Fibroblast of skin of right quadriceps (primary cell): ENCODE results near the gene CCDC47.
"Not testable (repeated sequence)": the region's sequence is repeated elsewhere in the genome, so short reads cannot be mapped to it uniquely, and the experiment has no call there.

Source experiments
- DNase-seq: peaks from one replicate; pipeline ENCODE4 v3.0.0-alpha.2; 2013

Gene CCDC47

GRCh38 chr17:63780928-63781327 lies 7.5 kb upstream of the CCDC47 start:
- no peak for DNase-seq

DNA sequence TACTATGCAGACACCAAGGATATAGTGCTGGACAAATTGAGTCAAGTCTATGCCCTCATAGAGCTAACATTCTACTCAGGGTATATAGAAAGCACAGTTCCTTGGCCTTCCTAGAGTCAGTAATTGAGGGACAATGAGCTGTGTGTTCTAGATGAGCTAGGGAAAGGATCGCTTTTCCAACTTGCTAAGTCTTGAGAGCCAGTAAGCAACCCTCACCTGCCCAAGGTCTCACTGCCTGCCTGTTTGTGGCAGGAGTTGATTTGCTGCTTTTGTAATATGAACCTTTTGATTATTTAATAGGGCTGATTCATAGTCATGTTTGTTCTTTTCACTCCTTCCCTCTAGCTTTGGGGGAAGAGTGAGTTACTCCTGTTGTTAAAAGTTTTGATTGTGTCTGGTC lies 7.1 kb upstream of the CCDC47 start:
- no peak for DNase-seq

DNA sequence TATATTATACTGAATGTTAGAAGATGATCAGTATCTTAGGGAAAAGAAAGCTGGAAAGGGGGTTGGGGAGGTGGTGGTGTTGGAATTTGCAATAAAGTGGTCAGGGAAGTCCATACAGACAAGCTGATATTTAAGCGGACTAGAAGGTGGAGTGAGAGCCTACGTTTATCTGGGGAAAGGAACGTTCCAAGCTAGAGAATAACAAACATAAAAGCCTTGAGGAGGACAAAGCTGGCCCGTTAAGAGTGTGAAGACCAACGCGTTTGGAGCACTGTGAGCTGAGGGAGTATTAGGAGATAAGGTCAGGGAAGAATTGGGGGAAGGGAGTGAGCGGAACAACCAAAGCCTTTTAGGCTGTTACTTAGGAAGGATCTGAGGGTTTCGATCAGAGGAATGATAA lies 2.0 kb upstream of the CCDC47 start:
- DNase-seq: no peak

DNA sequence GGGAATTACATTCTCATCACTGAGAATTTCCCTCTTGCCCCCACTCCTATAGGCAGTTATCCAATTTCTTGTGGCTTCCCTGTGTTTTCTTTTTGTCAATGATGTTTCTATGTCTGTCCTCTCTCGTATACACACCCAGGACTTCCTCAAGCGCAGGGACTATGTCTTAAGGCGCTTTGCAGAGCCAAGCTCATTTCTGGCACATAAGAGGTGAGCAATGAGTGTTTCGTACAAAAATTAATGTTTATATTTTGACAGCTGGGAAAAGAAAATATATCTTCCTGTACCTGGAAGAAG lies 1.5 kb upstream of the CCDC47 start:
- DNase-seq: no peak

DNA sequence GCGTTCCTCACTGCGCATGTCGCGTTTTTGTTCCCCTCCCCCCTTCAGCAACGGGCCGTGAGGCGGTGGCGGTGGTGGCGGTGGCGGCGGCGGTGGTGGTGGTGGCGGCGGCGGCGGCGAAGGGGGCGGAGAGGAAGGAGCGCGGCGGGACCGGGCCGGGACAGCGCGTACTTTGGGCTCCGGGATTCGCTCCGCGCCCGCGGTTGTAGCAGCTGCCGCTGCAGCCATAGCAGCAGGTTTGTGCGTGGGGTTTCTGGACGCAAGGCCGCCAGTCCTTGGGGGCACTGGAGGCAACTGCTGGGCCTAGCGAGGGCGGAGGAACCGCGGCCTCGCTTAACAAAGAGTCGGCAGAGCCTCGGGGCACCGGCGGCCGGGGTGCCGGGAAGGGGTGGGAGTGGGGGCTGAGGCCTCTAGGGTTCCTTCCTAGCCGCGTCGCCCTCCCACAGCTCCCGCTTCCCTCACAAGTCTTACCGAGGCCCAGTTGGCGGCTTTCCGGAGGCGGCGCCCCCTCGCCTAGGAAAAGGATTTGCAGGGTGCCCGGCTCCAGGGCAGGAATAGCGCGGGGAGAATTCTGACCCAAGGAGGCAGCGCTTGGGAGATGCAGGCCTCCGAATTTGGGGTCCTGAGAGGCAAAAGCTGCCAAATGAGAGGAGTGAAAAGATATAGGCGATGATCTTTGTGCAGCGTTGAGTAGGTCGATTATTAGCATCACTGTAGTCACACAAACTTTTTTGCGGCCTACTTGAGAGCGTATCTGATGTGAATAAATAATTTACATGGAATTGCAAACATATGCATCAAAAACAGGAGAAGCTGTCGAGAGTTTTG lies 958 bp upstream of the CCDC47 start, which contains the start of gene DDX42:
Gene DDX42 (plus strand): TSS at position 30 of the 828 bp plus-strand sequence. CDS start 12,880 bp downstream, outside the sequence.
- DNase-seq: peak; percentile 56

GRCh38 chr17:63772801-63773271 lies 561 bp downstream of the CCDC47 start:
- no peak for DNase-seq

GRCh38 chr17:63768433-63768832 lies 5.0 kb downstream of the CCDC47 start:
- no peak for DNase-seq

- DNase-seq: no peak
Observed at GRCh38 chr17:63766754-63767153, 6.6 kb downstream of the CCDC47 start.

DNA sequence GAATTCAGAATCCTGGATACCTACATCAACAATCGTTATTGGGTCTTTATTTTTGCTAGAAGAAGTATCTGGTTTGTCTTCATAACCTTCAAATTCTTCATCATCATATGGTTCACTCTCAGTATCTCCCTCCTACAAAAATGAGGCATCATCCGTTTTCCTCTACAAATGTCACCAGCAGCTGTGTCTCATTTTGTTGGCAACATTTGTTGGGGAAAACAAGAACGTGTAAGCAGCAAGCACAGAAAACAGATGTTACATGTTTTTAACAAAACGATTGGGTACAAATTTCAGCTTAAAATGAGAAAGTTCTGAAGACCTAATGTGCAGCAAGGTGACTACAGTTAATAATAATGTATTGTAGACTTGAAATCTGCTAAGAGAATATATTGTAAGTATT lies 8.7 kb downstream of the CCDC47 start:
- no peak for DNase-seq

- DNase-seq: no peak
Observed at GRCh38 chr17:63762161-63763078, 11.0 kb downstream of the CCDC47 start.

- DNase-seq: no peak
Observed at GRCh38 chr17:63760771-63761539, 12.4 kb downstream of the CCDC47 start.

GRCh38 chr17:63758428-63758827 lies 15.0 kb downstream of the CCDC47 start:
- no peak for DNase-seq

DNA sequence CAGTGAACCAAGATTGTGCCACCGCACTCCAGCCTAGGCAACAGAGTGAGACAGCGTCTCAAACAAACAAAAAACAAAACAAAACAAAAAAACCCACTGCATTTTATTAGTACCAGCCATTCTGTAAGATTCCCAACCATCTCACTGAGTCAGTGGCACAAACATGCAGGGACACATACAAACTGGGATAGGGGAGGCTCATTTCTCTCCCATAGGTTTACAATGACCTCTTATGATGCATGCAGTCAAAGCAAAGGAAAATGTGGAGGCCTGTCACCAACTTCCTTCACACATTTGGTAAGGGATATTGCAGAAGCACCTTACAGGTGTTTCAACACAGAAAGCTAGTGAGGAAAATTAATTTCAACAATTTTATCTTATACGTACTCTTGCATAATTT lies 19.4 kb downstream of the CCDC47 start:
- DNase-seq: no peak

DNA sequence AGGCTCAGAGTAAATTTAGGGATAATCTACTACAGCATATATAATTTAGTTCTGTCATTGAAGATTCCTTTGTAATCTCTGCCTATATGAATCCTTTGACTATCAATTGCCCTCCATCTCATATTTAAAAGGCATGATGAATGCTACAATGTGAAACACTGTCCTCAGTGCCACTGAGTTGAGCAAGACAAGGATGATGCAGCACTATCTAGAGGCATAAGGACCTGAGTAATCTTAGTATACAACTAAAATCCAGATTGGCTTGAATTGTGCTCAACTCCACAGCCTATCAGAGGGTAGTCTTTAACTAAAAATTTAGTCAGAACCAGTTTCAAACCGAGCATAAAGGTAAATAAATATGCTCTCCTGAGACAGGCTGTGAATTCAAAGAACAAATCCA lies 20.2 kb downstream of the CCDC47 start:
- DNase-seq: no peak

GRCh38 chr17:63752707-63753106 lies 20.7 kb downstream of the CCDC47 start:
- no peak for DNase-seq

DNA sequence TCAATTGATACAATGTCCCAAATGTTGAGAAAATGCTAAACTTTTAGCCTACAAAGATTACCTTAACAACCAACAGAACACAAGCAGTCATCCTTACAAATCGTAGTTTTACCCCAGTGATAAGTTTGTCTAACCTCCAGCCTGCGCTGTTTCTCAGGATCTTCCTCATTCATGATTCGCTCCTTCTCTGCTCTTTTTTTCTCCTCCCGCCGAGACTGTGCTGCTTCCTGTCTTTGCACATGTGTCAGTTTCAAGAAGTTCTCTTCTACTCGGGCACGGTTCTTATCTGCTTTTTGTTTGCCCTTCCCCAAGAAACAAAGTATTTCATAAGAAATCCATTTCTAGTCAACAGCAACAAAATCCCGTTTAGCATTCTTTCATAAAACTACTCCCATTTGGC lies 21.6 kb downstream of the CCDC47 start:
- no peak for DNase-seq

GRCh38 chr17:63741408-63742173 lies 31.8 kb downstream of the CCDC47 start, which contains the start of gene STRADA:
STRADA (minus strand) TSS chr17:63741799; CDS start chr17:63728369, 13,430 bp downstream.
- DNase-seq: peak; percentile 95

GRCh38 chr17:63741143-63741407 lies 32.3 kb downstream of the CCDC47 start:
- no peak for DNase-seq

DNA sequence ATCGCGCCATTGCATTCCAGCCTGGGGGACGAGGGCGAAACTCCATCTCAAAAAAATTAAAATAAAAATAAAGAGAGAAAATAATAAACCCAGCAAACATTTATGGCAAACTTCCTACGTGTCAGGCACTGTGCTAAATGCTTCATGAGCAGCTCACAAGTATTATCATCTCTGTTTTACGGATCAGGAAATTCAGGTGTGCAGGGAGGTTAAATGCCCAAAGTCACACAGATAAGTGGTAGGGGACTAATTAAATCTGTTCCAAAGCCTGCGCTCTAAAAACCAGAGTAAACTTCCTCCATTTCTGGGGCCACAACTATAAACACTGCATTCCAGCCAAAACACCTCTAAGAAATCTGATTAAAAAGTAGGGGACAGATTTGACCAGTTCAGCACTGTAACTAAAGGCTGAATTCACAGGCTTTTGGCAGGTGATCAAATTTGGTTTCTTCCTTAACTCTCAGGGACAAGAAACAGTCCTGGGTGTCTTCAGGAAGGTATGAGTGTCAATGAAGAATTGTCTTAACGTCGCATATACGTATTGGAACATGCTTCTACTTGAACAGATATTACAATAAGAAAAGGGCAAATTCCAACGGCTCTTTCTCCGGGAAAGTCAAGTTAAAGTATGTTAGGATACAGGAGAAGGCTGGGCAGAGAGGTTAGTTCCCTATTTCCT lies 32.8 kb downstream of the CCDC47 start:
- no peak for DNase-seq

GRCh38 chr17:63735691-63736090 lies 37.7 kb downstream of the CCDC47 start:
- no peak for DNase-seq

DNA sequence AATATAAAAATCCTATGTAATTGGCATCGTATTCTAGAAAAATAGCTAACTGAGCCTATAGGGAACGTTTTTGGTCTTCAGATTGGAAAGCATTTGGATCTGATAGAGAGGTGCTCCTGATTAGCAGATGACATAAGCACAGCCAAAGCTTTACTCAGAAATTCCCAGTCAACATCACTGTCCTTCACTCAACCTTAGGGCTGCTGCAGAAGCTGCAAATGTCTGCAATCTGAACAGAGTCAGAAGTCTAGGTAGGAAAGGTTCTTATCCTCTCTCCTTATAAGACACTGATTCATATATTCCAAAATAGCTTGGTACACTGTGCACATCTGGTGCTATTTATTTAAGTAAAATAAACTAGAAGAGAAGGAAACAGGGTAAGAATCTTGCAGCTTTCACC lies 51.0 kb downstream of the CCDC47 start:
- DNase-seq: no peak

DNA sequence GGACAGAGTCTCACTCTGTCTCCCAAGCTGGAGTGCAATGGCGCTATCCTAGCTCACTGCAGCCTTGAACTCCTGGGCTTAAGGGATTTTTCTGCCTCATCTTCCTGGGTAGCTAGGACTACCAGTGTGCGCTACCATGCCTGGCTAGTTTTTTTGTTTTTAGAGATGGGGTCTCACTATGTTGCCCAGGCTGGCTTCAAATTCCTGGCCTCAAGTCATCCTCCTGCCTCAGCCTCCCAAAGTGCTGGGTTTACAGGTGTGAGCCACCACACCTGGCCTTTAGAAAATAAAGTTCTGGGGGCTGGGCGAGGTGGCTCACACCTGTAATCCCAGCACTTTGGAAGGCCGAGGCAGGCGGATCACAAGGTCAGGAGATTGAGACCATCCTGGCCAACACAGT lies 53.2 kb downstream of the CCDC47 start:
- not testable (repeated sequence) for DNase-seq
